ENCODE measurements around the gene SRPK2. TPM values are rescaled to one million over a fixed set of nuclear protein-coding genes. Genes with fewer than 3 reads are reported as not detected.

Gene SRPK2
- total RNA-seq, 2 donors from 2014 or later = 52.6 to 99.5 TPM

DNA sequence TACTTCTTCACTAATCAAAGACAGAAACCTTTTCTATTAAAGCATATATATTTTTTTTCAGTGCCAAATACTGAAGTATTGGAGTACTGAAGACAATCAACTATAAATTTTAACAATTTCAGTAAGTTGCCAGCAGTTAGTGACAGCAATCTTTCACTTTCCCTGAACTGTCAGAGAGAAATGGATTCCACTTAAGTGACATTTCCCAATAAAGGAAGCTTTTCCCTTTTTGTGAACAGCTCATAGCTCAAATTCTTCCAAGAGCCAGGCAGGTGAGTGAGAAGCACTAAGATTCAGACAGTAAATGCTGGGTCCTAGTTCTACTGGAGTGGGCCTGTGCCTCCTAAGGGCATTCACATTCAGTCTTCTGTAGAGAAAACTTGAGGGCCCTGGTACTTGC lies 142.0 kb downstream of the SRPK2 start:
- no peaks in the 10 kb centered on the region for H3K27me3 ChIP-seq (replicated peaks; ENCODE audit: insufficient read depth)
- no peaks in the 10 kb centered on the region for H3K9me3 ChIP-seq
- intact Hi-C loops (cut with DNase I) = no loop called here
- DNase-seq (ENCODE audit: low spot score) = no peak
- no peak overlapping the region for H3K27ac ChIP-seq
- no peak overlapping the region for H3K4me3 ChIP-seq
- no peaks in the 10 kb centered on the region for H3K36me3 ChIP-seq
- no peak for TF ChIP-seq POLR2AphosphoS5 (IDR thresholded peaks at IDR 0.05)
- TF ChIP-seq POLR2A (IDR thresholded peaks at IDR 0.05) = no peak
- TF ChIP-seq, protein P1, sequence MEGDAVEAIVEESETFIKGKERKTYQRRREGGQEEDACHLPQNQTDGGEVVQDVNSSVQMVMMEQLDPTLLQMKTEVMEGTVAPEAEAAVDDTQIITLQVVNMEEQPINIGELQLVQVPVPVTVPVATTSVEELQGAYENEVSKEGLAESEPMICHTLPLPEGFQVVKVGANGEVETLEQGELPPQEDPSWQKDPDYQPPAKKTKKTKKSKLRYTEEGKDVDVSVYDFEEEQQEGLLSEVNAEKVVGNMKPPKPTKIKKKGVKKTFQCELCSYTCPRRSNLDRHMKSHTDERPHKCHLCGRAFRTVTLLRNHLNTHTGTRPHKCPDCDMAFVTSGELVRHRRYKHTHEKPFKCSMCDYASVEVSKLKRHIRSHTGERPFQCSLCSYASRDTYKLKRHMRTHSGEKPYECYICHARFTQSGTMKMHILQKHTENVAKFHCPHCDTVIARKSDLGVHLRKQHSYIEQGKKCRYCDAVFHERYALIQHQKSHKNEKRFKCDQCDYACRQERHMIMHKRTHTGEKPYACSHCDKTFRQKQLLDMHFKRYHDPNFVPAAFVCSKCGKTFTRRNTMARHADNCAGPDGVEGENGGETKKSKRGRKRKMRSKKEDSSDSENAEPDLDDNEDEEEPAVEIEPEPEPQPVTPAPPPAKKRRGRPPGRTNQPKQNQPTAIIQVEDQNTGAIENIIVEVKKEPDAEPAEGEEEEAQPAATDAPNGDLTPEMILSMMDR (IDR thresholded peaks at IDR 0.05) = no peak
- H3K4me1 ChIP-seq (replicated peaks) = no peaks in the 10 kb centered on the region

DNA sequence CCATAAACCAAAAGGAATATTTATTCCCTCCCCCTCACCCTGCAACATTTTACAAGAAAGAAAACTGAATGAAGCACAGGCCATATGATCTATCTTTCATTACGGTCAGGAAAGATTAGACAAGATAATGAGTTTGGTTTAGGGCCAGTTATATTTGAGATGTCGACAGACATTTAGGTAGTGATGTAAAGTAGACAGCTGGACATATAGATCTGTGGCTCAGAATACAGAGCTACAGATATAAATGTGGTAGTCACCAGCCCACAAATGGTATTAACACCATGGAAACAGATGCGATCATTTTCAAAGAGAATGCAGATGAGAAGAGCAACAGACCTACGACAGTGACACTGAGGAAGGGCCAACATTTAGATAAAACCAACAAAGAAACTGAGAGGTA lies 142.5 kb downstream of the SRPK2 start:
- no peaks in the 10 kb centered on the region for H3K9me3 ChIP-seq
- intact Hi-C loops (cut with DNase I) = no loop called here
- TF ChIP-seq POLR2AphosphoS5 (IDR thresholded peaks at IDR 0.05) (no peak), POLR2A (IDR thresholded peaks at IDR 0.05) (no peak)
- TF ChIP-seq, protein P1 (IDR thresholded peaks at IDR 0.05) = no peak
- no peak overlapping the region for H3K27ac ChIP-seq
- H3K36me3 ChIP-seq = no peaks in the 10 kb centered on the region
- no peaks in the 10 kb centered on the region for H3K4me1 ChIP-seq (replicated peaks)
- no peak overlapping the region for H3K4me3 ChIP-seq
- H3K27me3 ChIP-seq (replicated peaks; ENCODE audit: insufficient read depth) = no peaks in the 10 kb centered on the region
- no peak for DNase-seq (ENCODE audit: low spot score)
- WGBS = 63% methylated on average over 4 of the region's 4 CpGs

GRCh38 chr7:105245398-105246114 lies 143.2 kb downstream of the SRPK2 start:
- Histone ChIP-seq H3K4me3 (no peak overlapping the region), H3K36me3 (no peaks in the 10 kb centered on the region), H3K27ac (no peak overlapping the region), H3K27me3 (replicated peaks; ENCODE audit: insufficient read depth) (no peaks in the 10 kb centered on the region), H3K9me3 (no peaks in the 10 kb centered on the region), H3K4me1 (replicated peaks) (no peaks in the 10 kb centered on the region)
- 67% methylated on average over 12 of the region's 12 CpGs for WGBS
- intact Hi-C loops (cut with DNase I) = no loop called here
- TF ChIP-seq POLR2A (IDR thresholded peaks at IDR 0.05) (no peak), POLR2AphosphoS5 (IDR thresholded peaks at IDR 0.05) (no peak)
- TF ChIP-seq, protein P1 (IDR thresholded peaks at IDR 0.05) = no peak
- no peak for DNase-seq (ENCODE audit: low spot score)

- Histone ChIP-seq H3K4me1 (replicated peaks) (no peaks in the 10 kb centered on the region), H3K27me3 (replicated peaks; ENCODE audit: insufficient read depth) (no peaks in the 10 kb centered on the region), H3K27ac (no peak overlapping the region), H3K36me3 (no peaks in the 10 kb centered on the region), H3K4me3 (no peak overlapping the region), H3K9me3 (no peaks in the 10 kb centered on the region)
- 93% methylated on average over 28 of the region's 28 CpGs for WGBS
- TF ChIP-seq POLR2A (IDR thresholded peaks at IDR 0.05) (no peak), POLR2AphosphoS5 (IDR thresholded peaks at IDR 0.05) (no peak)
- TF ChIP-seq, protein P1 (IDR thresholded peaks at IDR 0.05) = no peak
- DNase-seq (ENCODE audit: low spot score) = no peak
- intact Hi-C loops (cut with DNase I) = no loop called here
Measured at GRCh38 chr7:105244594-105244993, 144.1 kb downstream of the SRPK2 start.

- TF ChIP-seq, protein P1 (IDR thresholded peaks at IDR 0.05) = no peak
- TF ChIP-seq POLR2A (IDR thresholded peaks at IDR 0.05) = no peak
- TF ChIP-seq POLR2AphosphoS5 (IDR thresholded peaks at IDR 0.05) = no peak
- 85% methylated on average over 3 of the region's 3 CpGs for WGBS
- no peaks in the 10 kb centered on the region for H3K4me1 ChIP-seq (replicated peaks)
- H3K27me3 ChIP-seq (replicated peaks; ENCODE audit: insufficient read depth) = no peaks in the 10 kb centered on the region
- no peak for DNase-seq (ENCODE audit: low spot score)
- H3K9me3 ChIP-seq = no peaks in the 10 kb centered on the region
- no peaks in the 10 kb centered on the region for H3K36me3 ChIP-seq
- no peak overlapping the region for H3K27ac ChIP-seq
- intact Hi-C loops (cut with DNase I) = no loop called here
- H3K4me3 ChIP-seq = no peak overlapping the region
Measured at GRCh38 chr7:105241198-105241597, 147.5 kb downstream of the SRPK2 start.

Data from prostate gland (tissue), 2 donors.